ENCODE measurements around the gene IQCK.

- TF ChIP-seq CTCF (IDR thresholded peaks at IDR 0.05) (no peak), POLR2A (IDR thresholded peaks at IDR 0.05) (no peak)
Observed at GRCh38 chr16:19851476-19851875, 133.4 kb downstream of the IQCK start.

Measured in breast epithelium (tissue), 3 donors.